ENCODE measurements around the gene COX17. TPM values are rescaled to one million over a fixed set of nuclear protein-coding genes. Genes with fewer than 3 reads are reported as not detected.

COX17 gene
- total RNA-seq, 1 donor from 2014 or later = 21.1 TPM

- no peaks in the 10 kb centered on the region for H3K27me3 Mint-ChIP-seq (ENCODE audit: low read depth)
- no peak for TF ChIP-seq CTCF (IDR thresholded peaks at IDR 0.05)
- no peaks in the 10 kb centered on the region for H3K9me3 Mint-ChIP-seq (ENCODE audit: low read depth)
- DNase-seq (ENCODE audit: low spot score) = no peak
- H3K4me1 Mint-ChIP-seq (ENCODE audit: low read depth) = peaks cover 29% of the 10 kb centered on the region
- H3K4me3 Mint-ChIP-seq (ENCODE audit: unreplicated experiment) = no peak overlapping the region
- H3K36me3 Mint-ChIP-seq (ENCODE audit: low read depth) = peaks cover 9% of the 10 kb centered on the region
- H3K27ac Mint-ChIP-seq (ENCODE audit: unreplicated experiment) = no peak overlapping the region
These were observed 3.3 kb downstream of the COX17 start for GRCh38 chr3:119673875-119674274.

GRCh38 chr3:119672776-119673175 is 4.4 kb downstream of the COX17 start:
- no peak overlapping the region for H3K27ac Mint-ChIP-seq (ENCODE audit: unreplicated experiment)
- no peaks in the 10 kb centered on the region for H3K9me3 Mint-ChIP-seq (ENCODE audit: low read depth)
- peaks cover 9% of the 10 kb centered on the region for H3K36me3 Mint-ChIP-seq (ENCODE audit: low read depth)
- no peaks in the 10 kb centered on the region for H3K27me3 Mint-ChIP-seq (ENCODE audit: low read depth)
- peaks cover 28% of the 10 kb centered on the region for H3K4me1 Mint-ChIP-seq (ENCODE audit: low read depth)
- TF ChIP-seq CTCF (IDR thresholded peaks at IDR 0.05) = no peak
- H3K4me3 Mint-ChIP-seq (ENCODE audit: unreplicated experiment) = no peak overlapping the region
- DNase-seq (ENCODE audit: low spot score) = no peak

- Mint-ChIP-seq H3K27ac (ENCODE audit: unreplicated experiment) (no peak overlapping the region), H3K9me3 (ENCODE audit: low read depth) (no peaks in the 10 kb centered on the region), H3K4me3 (ENCODE audit: unreplicated experiment) (no peak overlapping the region), H3K36me3 (ENCODE audit: low read depth) (peaks cover 9% of the 10 kb centered on the region), H3K4me1 (ENCODE audit: low read depth) (peaks cover 6% of the 10 kb centered on the region), H3K27me3 (ENCODE audit: low read depth) (no peaks in the 10 kb centered on the region)
- no peak for TF ChIP-seq CTCF (IDR thresholded peaks at IDR 0.05)
- DNase-seq (ENCODE audit: low spot score) = no peak
These were observed 7.2 kb downstream of the COX17 start for GRCh38 chr3:119669906-119670570.

- Mint-ChIP-seq H3K9me3 (ENCODE audit: low read depth) (no peaks in the 10 kb centered on the region), H3K36me3 (ENCODE audit: low read depth) (peaks cover 4% of the 10 kb centered on the region), H3K27ac (ENCODE audit: unreplicated experiment) (no peak overlapping the region), H3K4me3 (ENCODE audit: unreplicated experiment) (no peak overlapping the region), H3K4me1 (ENCODE audit: low read depth) (peaks cover 9% of the 10 kb centered on the region), H3K27me3 (ENCODE audit: low read depth) (no peaks in the 10 kb centered on the region)
- no peak for DNase-seq (ENCODE audit: low spot score)
- TF ChIP-seq CTCF (IDR thresholded peaks at IDR 0.05) = no peak
These were observed 11.1 kb downstream of the COX17 start for GRCh38 chr3:119665954-119666559.

GRCh38 chr3:119664850-119665379 is 12.3 kb downstream of the COX17 start:
- H3K27me3 Mint-ChIP-seq (ENCODE audit: low read depth) = no peaks in the 10 kb centered on the region
- no peak overlapping the region for H3K27ac Mint-ChIP-seq (ENCODE audit: unreplicated experiment)
- TF ChIP-seq CTCF (IDR thresholded peaks at IDR 0.05) = no peak
- peaks cover 11% of the 10 kb centered on the region for H3K4me1 Mint-ChIP-seq (ENCODE audit: low read depth)
- H3K36me3 Mint-ChIP-seq (ENCODE audit: low read depth) = no peaks in the 10 kb centered on the region
- no peak for DNase-seq (ENCODE audit: low spot score)
- H3K9me3 Mint-ChIP-seq (ENCODE audit: low read depth) = no peaks in the 10 kb centered on the region
- no peak overlapping the region for H3K4me3 Mint-ChIP-seq (ENCODE audit: unreplicated experiment)
